ENCODE measurements around the gene STXBP6.

GRCh38 chr14:24999157-24999556 is 50.8 kb downstream of the STXBP6 start:
- no peak for TF ChIP-seq TCF4 (CRISPR knock-in tag; IDR thresholded peaks at IDR 0.05; ENCODE audit: borderline replicate concordance)
- no peak for TF ChIP-seq ZC3H10 (CRISPR knock-in tag; IDR thresholded peaks at IDR 0.05)
- no peak for TF ChIP-seq RARB (CRISPR knock-in tag; IDR thresholded peaks at IDR 0.05)
- no peak for TF ChIP-seq ZNF70 (CRISPR knock-in tag; IDR thresholded peaks at IDR 0.05)
- TF ChIP-seq ZFP30 (CRISPR knock-in tag; IDR thresholded peaks at IDR 0.05), result no peak
- no peak for TF ChIP-seq TOX (CRISPR knock-in tag; IDR thresholded peaks at IDR 0.05; ENCODE audit: borderline replicate concordance)
- no peak for TF ChIP-seq ARNTL (CRISPR knock-in tag; IDR thresholded peaks at IDR 0.05; ENCODE audit: borderline replicate concordance, low read depth)
- no peak for TF ChIP-seq ISL1 (CRISPR knock-in tag; IDR thresholded peaks at IDR 0.05)
- no peak for TF ChIP-seq PATZ1 (CRISPR knock-in tag; IDR thresholded peaks at IDR 0.05; ENCODE audit: borderline replicate concordance)
- TF ChIP-seq BACH2 (CRISPR knock-in tag; IDR thresholded peaks at IDR 0.05; ENCODE audit: borderline replicate concordance), result no peak
